ENCODE data around the gene LRRC72. TPM values are rescaled to one million over a fixed set of nuclear protein-coding genes. Genes with fewer than 3 reads are reported as not detected.
"Not testable (repeated sequence)": the region's sequence is repeated elsewhere in the genome, so short reads cannot be mapped to it uniquely, and the experiment has no call there.

LRRC72 gene
- total RNA-seq, 1 experiment from 2014 or later: not detected

DNA sequence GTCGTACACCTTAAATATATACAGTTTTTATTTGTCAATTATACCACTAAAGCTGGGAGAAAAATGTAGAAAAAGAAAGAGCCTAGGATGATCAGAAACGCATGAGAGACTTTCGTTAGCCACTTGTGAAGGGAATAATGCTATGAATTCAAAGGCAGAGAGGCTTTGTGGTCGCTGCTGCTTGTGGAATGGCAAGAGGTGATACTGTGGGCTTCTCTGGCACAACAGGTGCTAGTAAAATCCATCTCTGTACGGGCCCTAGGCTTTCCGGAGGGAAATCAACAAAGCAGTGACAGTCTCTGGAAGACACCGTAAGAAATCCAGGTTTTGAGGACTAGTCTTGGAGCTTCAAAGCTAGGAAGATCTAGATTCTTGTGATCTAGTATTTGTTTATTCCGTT, 52.6 kb downstream of the LRRC72 start:
- DNase-seq (ENCODE audit: low spot score): no peak

- DNase-seq (ENCODE audit: low spot score): no peak
These were observed 54.7 kb downstream of the LRRC72 start for GRCh38 chr7:16581286-16581685.

DNA sequence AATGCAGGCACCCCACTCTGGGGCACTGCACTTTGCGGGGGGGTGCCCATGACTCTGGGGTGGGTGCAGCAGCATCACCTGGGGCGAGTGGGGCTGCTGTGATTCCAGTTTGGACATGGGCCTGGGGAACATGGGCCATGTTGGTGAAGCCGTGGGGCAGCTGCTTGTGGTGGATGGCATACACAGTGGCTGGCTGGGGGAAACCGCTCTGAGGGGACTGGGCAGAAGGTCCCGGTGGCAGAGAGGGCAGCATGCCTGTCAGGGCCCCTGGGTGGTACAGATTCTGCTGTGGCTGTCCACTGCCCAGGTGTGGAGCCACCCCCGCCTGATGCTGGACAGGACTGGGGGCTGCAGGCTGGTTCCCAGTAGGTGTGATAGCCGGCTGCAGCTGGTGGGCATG, 57.2 kb downstream of the LRRC72 start:
- DNase-seq (ENCODE audit: low spot score): no peak

DNA sequence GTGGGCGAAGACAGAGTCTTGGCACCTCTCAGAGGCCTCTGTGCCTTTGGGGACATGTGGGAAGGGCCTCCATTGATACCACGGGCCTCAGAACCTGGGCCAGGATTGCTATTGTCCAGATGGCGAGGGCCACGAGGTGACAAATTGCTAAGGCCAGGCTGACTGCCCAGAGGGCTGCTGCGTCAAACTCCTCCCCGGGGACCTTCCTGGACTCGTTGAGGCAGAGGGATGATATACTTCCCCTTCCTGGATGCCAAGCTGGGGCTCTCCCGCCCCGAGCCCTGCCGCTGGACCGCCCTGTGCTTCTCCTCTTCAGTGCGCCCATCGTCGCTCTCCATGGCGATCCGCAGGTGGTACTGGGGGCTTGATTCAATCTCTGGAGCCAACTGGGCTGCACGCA, 58.9 kb downstream of the LRRC72 start:
- no peak for DNase-seq (ENCODE audit: low spot score)

GRCh38 chr7:16586081-16586874, 59.7 kb downstream of the LRRC72 start:
- no peak for DNase-seq (ENCODE audit: low spot score)

- no peak for DNase-seq (ENCODE audit: low spot score)
These were observed 60.5 kb downstream of the LRRC72 start for GRCh38 chr7:16587129-16587528.

DNA sequence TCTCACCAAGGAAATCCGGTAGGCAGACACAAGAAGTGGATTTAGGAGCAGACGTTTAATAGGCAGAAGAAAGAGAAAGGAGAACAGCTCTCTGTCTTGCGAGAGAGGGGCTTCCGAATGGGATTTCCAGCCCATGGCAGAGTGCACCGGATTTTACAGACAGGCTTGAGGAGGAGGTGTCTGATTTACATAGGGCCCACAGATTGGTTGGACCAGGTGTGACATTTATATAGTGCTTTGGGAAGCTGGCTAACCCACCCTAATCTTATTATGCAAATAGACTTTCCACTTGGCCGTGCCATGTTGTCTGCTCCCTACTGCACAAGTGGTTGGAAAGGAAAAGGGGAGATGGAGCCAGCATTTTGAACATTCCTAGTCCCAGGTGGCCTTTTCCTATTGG, 61.2 kb downstream of the LRRC72 start:
- no peak for DNase-seq (ENCODE audit: low spot score)

GRCh38 chr7:16589881-16590280, 63.3 kb downstream of the LRRC72 start:
- no peak for DNase-seq (ENCODE audit: low spot score)

GRCh38 chr7:16590424-16590823, 63.8 kb downstream of the LRRC72 start:
- no peak for DNase-seq (ENCODE audit: low spot score)

- DNase-seq (ENCODE audit: low spot score): no peak
These were observed 65.8 kb downstream of the LRRC72 start for GRCh38 chr7:16592395-16592794.

GRCh38 chr7:16594061-16594460, 67.4 kb downstream of the LRRC72 start:
- no peak for DNase-seq (ENCODE audit: low spot score)

DNA sequence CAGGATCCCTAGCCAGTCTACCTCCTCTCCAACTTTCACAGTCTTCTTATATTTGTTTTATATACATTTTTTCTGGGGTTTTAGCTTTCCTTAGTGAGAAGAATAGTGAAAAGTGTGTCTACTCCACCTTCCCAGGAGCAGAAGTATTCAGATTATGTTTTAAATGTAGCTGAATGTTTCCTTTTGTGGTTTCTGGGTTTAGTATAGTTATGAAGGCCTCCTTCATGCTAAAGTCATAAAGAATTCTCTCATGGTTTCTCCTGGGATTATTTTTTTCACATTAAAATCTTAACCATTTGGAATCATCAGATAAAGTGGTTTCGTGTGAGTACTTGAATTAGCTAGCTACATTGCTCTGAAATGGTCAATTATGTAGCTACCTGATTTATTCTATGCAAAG, 68.1 kb downstream of the LRRC72 start:
- DNase-seq (ENCODE audit: low spot score): no peak

DNA sequence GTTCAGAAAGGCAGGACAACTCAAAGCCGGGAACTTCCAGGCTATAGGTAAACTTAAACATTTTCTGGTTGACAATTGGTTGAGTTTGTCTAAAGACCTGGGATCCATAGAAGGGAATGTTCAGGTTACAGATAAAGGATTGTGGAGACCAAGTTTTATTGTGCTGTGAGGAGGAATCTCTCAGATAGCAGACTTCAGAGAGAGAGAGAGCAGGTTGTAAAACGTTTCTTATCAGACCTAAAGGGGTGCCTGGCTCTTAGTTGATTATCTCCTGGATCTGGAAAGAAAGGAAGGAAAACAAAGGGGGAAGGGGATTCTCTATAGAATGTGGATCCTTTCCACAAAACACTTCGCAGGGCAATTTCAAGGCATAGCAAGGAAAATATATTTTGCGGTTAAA, 69.0 kb downstream of the LRRC72 start:
- DNase-seq (ENCODE audit: low spot score): not testable (repeated sequence)

DNA sequence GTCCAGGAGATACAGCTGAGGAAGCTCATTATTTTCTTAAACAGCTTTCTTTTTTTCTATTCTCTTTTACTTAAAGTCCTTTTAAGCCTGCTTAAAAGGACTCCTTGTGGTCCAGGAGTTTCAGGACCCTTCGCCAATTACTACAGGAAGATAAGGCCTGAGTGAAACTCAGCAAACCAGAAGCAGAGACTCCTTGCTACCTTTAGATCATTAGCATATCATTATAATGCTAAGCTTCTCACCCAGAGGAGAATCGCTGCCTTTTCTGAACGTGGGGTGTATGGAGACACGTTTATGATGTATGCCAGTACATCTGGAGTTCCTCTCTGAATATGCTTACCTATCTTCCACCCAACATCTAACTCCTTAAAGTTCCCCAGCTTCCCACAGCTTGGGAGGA, 71.4 kb downstream of the LRRC72 start:
- no peak for DNase-seq (ENCODE audit: low spot score)

- DNase-seq (ENCODE audit: low spot score): no peak
These were observed 73.2 kb downstream of the LRRC72 start for GRCh38 chr7:16599860-16600259.

DNA sequence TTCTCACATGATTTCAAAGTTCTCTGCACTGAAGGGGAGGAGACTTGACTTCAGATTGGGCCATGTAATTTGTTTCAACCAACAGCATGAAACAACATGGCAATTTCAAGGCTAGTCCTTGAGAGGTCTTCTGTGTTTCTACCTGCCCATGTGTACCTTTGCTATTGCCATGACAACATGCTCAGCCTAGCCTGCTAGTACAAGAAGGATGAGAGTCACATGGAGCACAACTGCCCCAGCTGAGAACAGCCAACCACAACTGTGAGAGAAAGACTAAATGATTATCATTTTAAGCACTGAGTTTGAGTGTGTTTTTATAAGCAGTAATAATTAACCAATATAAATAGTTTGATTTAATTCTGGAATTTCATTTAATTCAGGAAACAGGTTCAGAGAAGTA, 77.0 kb downstream of the LRRC72 start:
- peak; percentile 19 for DNase-seq (ENCODE audit: low spot score)

DNA sequence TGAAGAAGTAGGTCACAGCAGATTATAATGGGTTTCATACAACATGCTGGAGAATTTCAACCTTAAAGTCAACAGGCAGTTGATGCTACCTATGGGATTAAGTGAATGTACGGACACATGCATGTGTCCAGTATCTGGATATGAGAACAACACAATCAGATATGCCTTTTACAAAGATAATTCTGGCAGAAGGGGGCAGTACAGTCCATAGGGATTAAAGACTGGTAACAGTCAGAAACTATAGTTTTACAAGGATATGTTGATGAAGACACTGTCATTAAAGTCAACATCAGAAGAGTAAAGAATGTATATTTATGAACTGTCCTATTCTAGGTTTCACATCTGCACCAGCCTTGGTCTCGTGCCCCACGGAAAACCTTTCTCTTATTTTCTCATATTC, 77.4 kb downstream of the LRRC72 start:
- peak; percentile 54 for DNase-seq (ENCODE audit: low spot score)

DNA sequence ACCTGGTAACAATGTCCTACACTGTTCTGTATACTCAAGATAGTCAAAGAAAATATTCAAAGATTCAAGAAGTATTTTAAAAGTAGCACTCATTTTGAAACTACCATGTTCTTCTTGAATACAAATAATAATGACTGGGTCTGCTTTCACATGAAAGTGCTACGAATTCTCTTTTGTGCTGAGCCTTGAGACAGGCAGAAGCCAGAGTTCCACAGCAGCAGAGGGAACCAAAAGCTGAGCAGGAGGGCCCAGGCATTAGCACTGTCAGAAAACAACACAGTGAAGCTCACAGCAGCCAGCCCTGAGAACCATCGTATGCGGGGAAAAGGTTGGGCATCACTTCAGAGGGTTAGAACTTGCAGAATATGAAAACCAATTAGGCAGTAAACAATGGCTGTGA, 80.1 kb downstream of the LRRC72 start:
- DNase-seq (ENCODE audit: low spot score): no peak

GRCh38 chr7:16609842-16610450, 83.3 kb downstream of the LRRC72 start:
- peak; percentile 59 for DNase-seq (ENCODE audit: low spot score)

- DNase-seq (ENCODE audit: low spot score): no peak
These were observed 85.1 kb downstream of the LRRC72 start for GRCh38 chr7:16611711-16612110.

DNA sequence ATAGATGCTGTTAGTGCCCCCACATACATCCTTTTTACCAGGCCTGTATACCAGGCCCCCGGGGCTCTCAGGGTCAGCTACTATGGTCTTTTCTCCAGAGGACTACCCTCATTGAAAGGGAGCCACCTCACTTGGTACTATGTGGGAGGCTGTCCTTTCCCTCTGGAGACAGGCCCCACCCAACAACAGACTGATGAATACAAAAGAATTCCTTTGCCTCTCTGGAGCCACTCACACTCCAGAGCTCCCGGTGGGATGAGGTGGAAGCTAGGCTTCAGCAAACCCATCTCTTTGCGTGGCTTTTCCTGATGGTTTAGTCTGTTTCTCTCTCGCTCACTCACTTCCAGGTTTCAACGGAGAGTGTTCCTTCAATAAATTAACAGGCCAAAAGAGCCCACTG, 88.6 kb downstream of the LRRC72 start:
- DNase-seq (ENCODE audit: low spot score): no peak

- no peak for DNase-seq (ENCODE audit: low spot score)
These were observed 89.5 kb downstream of the LRRC72 start for GRCh38 chr7:16616122-16616521.

- no peak for DNase-seq (ENCODE audit: low spot score)
These were observed 89.9 kb downstream of the LRRC72 start for GRCh38 chr7:16616542-16616941.
